MCF 10A (cell line): ENCODE measurements around the gene GOLGA8A. TPM values are rescaled to one million over a fixed set of nuclear protein-coding genes. Genes with fewer than 3 reads are reported as not detected.
"Not testable (repeated sequence)": the region's sequence is repeated elsewhere in the genome, so short reads cannot be mapped to it uniquely, and the experiment has no call there.

ENCODE experiments used
- BruUV-seq: library from RNA; stranded (reverse); fragments of 400-500 nt; replicated peaks from 2 replicates; lab custom pipeline; 2021; lab: Mats Ljungman, UMichigan
- CTCF ChIA-PET: fragments of 300-600 bp; sonication (Branson Sonifier 250); formaldehyde crosslinking; extraction: SDS; loops from one replicate; lab custom pipeline; 2021; ENCODE audit warnings: antibody characterized with exemption, inconsistent platforms; lab: Yijun Ruan, JAX
- POLR2A ChIA-PET: fragments of 300-600, 350-650 bp; sonication (Branson Sonifier 250); formaldehyde crosslinking; extraction: SDS; loops from one replicate; lab custom pipeline; 2020; ENCODE audit warnings: antibody characterized with exemption, inconsistent platforms; lab: Yijun Ruan, JAX
- DNase-seq: peaks from one replicate; pipeline ENCODE4 v3.0.0-alpha.2; 2018; ENCODE audit not compliant: unreplicated experiment
- H3K27ac Mint-ChIP-seq: one replicate; pipeline ENCODE4 v1.8.0; 2022; ENCODE audit warnings: mild to moderate bottlenecking, low read depth, mixed read lengths; ENCODE audit not compliant: unreplicated experiment
- H3K27me3 Mint-ChIP-seq: one replicate; pipeline ENCODE4 v1.8.0; 2022; ENCODE audit warnings: mixed read lengths; ENCODE audit not compliant: insufficient read depth, unreplicated experiment
- H3K36me3 Mint-ChIP-seq: one replicate; pipeline ENCODE4 v1.8.0; 2022; ENCODE audit warnings: mild to moderate bottlenecking, moderate library complexity, mixed read lengths; ENCODE audit not compliant: insufficient read depth, unreplicated experiment
- H3K4me1 Mint-ChIP-seq: one replicate; pipeline ENCODE4 v1.8.0; 2022; ENCODE audit warnings: mixed read lengths; ENCODE audit not compliant: insufficient read depth, unreplicated experiment
- H3K4me3 Mint-ChIP-seq: one replicate; pipeline ENCODE4 v1.8.0; 2022; ENCODE audit warnings: mild to moderate bottlenecking, moderate library complexity, mixed read lengths; ENCODE audit not compliant: unreplicated experiment
- H3K9me3 Mint-ChIP-seq: one replicate; pipeline ENCODE4 v1.8.0; 2022; ENCODE audit warnings: mixed read lengths; ENCODE audit not compliant: unreplicated experiment
- intact Hi-C: fragments of 100-400 bp; cut with micrococcal nuclease; formaldehyde crosslinking; loops from 2 replicates; pipeline ENCODE4 v1.14.1; 2022
- total RNA-seq: library from RNA; stranded (reverse); gene quantifications from 2 replicates; pipeline ENCODE4 v1.2.3, GENCODE V29; 2022

GOLGA8A gene
- total RNA-seq, 1 experiment from 2014 or later: 173 TPM

DNA sequence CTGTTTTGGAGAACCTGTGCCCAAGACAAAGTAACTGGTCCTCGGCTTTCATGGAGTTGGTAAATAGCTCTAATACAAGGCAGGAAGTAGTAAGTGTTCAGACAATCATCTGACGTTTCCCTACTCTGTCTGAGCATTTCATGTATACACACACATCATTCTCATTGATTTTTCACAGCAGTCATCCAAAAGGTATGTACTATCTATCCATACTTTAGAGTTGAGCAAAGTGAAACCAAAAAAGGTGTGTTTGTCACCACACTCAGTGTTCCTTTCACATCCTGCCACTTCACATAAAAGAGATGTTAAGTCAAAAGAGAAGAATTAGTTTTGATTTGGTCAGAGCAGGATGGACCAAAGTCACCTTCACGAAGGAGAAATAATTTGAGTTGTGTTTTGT is 33.7 kb downstream of the GOLGA8A start:
- H3K27me3 Mint-ChIP-seq, H3K36me3 Mint-ChIP-seq, CTCF ChIA-PET, POLR2A ChIA-PET, BruUV-seq, DNase-seq, H3K4me1 Mint-ChIP-seq, H3K9me3 Mint-ChIP-seq, H3K4me3 Mint-ChIP-seq, intact Hi-C loops, H3K27ac Mint-ChIP-seq: not testable (repeated sequence)

DNA sequence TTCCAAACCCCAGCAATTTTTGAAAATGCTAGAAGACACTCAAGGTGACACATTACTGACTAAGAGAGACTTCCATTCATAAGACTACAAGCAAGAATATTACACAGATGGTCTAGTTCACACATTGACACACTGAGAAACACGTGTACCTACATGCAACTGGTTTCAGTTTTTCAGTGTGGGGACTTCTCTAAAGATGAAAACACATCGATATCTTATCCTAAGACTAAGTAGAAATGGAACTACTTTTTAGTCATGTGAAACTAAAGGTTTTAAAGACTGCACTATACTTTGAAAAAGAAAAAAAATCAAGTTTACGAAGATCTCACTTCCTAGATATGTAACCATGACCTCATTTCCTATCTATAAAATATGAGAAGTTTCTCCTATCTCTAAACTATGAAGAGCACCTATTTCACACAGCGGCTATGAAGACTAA is 34.4 kb downstream of the GOLGA8A start:
- intact Hi-C loops, H3K27me3 Mint-ChIP-seq, H3K4me3 Mint-ChIP-seq, H3K36me3 Mint-ChIP-seq, H3K9me3 Mint-ChIP-seq, H3K27ac Mint-ChIP-seq, DNase-seq, H3K4me1 Mint-ChIP-seq, POLR2A ChIA-PET, CTCF ChIA-PET: not testable (repeated sequence)
- BruUV-seq: TSS peak; percentile 32

DNA sequence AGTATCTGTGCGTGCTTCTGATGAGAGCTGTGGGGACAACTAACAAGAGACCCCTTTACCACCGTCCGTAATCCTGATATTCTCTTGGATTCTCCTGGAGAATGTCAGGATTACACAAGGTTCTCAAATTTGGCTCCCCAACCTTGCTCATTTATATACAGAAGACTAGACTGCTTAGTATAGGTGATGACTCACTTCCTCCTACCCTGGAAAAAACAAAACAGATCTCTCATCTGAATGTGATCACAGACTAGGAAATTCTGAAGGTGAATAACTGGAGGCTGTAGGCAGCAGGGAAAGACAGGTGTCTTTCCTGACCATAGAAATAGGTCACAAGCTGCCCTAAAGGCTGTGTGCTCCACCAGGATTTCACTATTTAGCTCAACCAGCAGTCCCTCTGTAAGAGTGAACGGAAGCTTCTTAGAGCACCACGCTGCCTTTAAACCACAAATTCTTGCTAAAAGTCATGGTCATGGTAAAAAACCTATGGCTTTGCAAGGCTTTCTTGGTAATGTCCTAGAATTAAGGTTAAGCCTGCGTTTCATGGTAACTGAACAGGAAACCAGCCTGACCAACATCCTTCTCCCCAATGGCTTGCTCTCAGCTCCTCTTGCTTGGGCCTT is 39.9 kb downstream of the GOLGA8A start:
- CTCF ChIA-PET, POLR2A ChIA-PET, H3K9me3 Mint-ChIP-seq, H3K27ac Mint-ChIP-seq, H3K4me3 Mint-ChIP-seq, DNase-seq, H3K36me3 Mint-ChIP-seq, H3K27me3 Mint-ChIP-seq, H3K4me1 Mint-ChIP-seq, intact Hi-C loops, BruUV-seq: not testable (repeated sequence)

DNA sequence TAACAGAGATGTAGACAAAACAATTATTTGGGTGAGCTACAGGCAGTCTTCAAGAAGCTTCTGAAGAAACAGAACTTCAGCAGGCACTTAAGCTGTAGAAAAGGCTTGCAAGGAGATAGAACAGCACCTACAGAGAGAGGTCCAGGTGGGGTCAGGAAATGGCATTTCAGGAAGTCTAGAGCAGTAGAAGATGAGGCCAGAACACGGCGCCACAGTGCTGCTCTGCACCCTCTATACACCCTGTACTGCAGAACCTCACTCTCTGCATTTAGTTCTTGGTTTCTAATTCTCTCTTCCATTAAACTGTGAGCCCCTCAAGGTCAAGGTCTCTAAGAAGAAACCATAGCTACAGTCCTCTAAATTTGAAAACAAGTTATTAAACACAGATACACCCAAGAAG is 44.6 kb downstream of the GOLGA8A start:
- H3K36me3 Mint-ChIP-seq, BruUV-seq, H3K27me3 Mint-ChIP-seq, intact Hi-C loops, DNase-seq, POLR2A ChIA-PET, CTCF ChIA-PET, H3K9me3 Mint-ChIP-seq, H3K4me1 Mint-ChIP-seq, H3K27ac Mint-ChIP-seq, H3K4me3 Mint-ChIP-seq: not testable (repeated sequence)

DNA sequence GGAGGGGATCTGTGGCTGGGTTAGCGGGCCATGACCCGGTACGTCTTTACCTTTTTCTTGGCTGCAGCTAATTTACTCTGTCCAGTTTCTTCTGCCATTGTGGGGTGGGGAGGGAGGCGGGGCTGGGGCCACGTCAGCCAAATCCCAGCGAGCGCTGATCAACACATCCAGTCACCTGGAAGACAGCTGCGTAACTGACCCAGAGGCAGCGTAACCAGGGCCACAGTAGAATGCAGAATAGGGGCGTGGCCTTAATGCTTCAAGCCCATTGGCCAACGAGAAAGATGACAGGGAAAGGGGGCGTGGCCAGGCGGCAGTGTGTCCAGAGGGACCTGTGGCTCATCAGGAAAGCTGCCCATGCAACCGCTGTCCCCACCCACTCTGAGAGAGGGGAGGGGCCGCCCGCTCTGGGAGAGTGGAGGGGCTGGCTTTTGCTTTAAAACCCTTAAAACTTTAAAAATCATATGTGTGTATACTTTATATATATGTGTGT is 48.0 kb downstream of the GOLGA8A start:
- intact Hi-C loops, BruUV-seq, DNase-seq, H3K27ac Mint-ChIP-seq, H3K4me1 Mint-ChIP-seq, POLR2A ChIA-PET, H3K9me3 Mint-ChIP-seq, CTCF ChIA-PET, H3K27me3 Mint-ChIP-seq, H3K36me3 Mint-ChIP-seq, H3K4me3 Mint-ChIP-seq: not testable (repeated sequence)

Other genes starting within 250 kb of the GOLGA8A start
- gene KATNBL1, start 227.7 kb downstream of the GOLGA8A start, total RNA-seq: 38.2 and 47.6 TPM in 2 replicates
- gene EMC4, start 212.8 kb downstream of the GOLGA8A start, total RNA-seq: 115 and 119 TPM in 2 replicates
- gene SLC12A6, start 100.0 kb downstream of the GOLGA8A start, total RNA-seq: 11.7 and 15.3 TPM in 2 replicates
- 168 and 187 TPM in 2 replicates for gene NOP10, start 94.7 kb downstream of the GOLGA8A start, total RNA-seq
- not detected in 2 replicates for gene NUTM1, start 94.5 kb downstream of the GOLGA8A start, total RNA-seq
- gene LPCAT4, start 70.6 kb downstream of the GOLGA8A start, total RNA-seq: 17.0 and 17.4 TPM in 2 replicates
- gene GOLGA8B, start 145.8 kb upstream of the GOLGA8A start, total RNA-seq: 176 and 233 TPM in 2 replicates